Measurements from ENCODE around the gene COL18A1.

DNA sequence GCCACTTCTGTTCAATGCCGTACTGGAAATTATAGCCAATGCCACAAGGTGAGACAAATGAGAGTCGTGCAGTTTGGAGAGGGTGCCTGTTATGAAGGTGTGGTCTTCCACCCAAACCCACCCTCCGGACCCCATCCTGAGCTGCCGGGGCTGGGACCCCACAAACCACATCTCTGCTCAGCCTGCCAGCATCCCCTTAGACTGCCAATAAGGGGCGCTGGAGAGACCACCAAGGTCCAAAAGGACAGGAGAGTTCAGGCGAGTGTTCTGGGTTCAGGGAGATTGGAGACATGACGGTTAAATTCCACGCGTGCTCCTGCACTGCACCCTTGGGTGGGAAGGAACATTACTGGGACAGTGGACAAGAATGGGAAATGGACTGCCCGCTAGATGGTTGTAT, 48.7 kb upstream of the COL18A1 start:
- TF ChIP-seq, protein P1, sequence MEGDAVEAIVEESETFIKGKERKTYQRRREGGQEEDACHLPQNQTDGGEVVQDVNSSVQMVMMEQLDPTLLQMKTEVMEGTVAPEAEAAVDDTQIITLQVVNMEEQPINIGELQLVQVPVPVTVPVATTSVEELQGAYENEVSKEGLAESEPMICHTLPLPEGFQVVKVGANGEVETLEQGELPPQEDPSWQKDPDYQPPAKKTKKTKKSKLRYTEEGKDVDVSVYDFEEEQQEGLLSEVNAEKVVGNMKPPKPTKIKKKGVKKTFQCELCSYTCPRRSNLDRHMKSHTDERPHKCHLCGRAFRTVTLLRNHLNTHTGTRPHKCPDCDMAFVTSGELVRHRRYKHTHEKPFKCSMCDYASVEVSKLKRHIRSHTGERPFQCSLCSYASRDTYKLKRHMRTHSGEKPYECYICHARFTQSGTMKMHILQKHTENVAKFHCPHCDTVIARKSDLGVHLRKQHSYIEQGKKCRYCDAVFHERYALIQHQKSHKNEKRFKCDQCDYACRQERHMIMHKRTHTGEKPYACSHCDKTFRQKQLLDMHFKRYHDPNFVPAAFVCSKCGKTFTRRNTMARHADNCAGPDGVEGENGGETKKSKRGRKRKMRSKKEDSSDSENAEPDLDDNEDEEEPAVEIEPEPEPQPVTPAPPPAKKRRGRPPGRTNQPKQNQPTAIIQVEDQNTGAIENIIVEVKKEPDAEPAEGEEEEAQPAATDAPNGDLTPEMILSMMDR (conservative IDR thresholded peaks at IDR 0.05): no peak
- TF ChIP-seq ZFX (IDR thresholded peaks at IDR 0.05): no peak
